H1 (cell line): ENCODE measurements around the gene U2AF1L4.
A peak's percentile ranks its signal among the peaks of the same experiment; 100 is the strongest.

Experiments used
- CBX5 ChIP-seq: fragments of 300-800, 300-1000 bp; sonication (generic); IDR thresholded peaks from 2 replicates; pipeline ENCODE4 v1.7.1; 2016; ENCODE audit warnings: antibody characterized with exemption, low read length, low read depth
- CEBPB ChIP-seq: IDR thresholded peaks from 2 replicates; pipeline ENCODE4 v1.6.1; 2012; ENCODE audit warnings: low read depth, low read length
- CREB1 ChIP-seq: IDR thresholded peaks from 2 replicates; pipeline ENCODE4 v1.6.1; 2012; ENCODE audit warnings: inconsistent platforms
- EZH2 ChIP-seq: fragments of 200-600 bp; sonication (generic); IDR thresholded peaks from 2 replicates; pipeline ENCODE4 v1.7.1; 2012; ENCODE audit warnings: low read depth, mild to moderate bottlenecking, moderate library complexity, low read length, inconsistent platforms; ENCODE audit not compliant: severe bottlenecking
- POLR2A ChIP-seq, 2 experiments: IDR thresholded peaks; 1 replicate in 1 of 2; 2 replicates in 1 of 2; pipeline ENCODE4 v1.6.1; 2011; ENCODE audit warnings: low read depth in 2 of 2, low read length in 2 of 2, mild to moderate bottlenecking in 2 of 2; ENCODE audit errors: control extremely low read depth in 1 of 2
- RAD21 ChIP-seq, 2 experiments: IDR thresholded peaks in 1 of 2; conservative IDR thresholded peaks in 1 of 2; 2 replicates each; pipeline ENCODE4 v1.6.1; 2011; ENCODE audit warnings: low read depth in 2 of 2, low read length in 2 of 2, improper control_type of control experiment in 1 of 2, inconsistent platforms in 1 of 2, mild to moderate bottlenecking in 1 of 2, moderate library complexity in 1 of 2
- SIX5 ChIP-seq: IDR thresholded peaks from 2 replicates; pipeline ENCODE4 v1.6.1; 2011; ENCODE audit warnings: mild to moderate bottlenecking, low read depth, low read length
- YY1 ChIP-seq: IDR thresholded peaks from 2 replicates; pipeline ENCODE4 v1.6.1; 2011; ENCODE audit warnings: low read depth, mild to moderate bottlenecking, low read length
- TF ChIP-seq, protein P1 (sequence below), 3 experiments: IDR thresholded peaks; 1 replicate in 2 of 3; 2 replicates in 1 of 3; pipeline versions ENCODE4 v1.5.1 to v1.6.1; 2011; ENCODE audit warnings: low read length in 3 of 3, mild to moderate bottlenecking in 3 of 3, inconsistent platforms in 2 of 3, low read depth in 1 of 3, moderate library complexity in 1 of 3; ENCODE audit not compliant: insufficient read depth in 1 of 3; ENCODE audit errors: control extremely low read depth in 1 of 3

DNA sequence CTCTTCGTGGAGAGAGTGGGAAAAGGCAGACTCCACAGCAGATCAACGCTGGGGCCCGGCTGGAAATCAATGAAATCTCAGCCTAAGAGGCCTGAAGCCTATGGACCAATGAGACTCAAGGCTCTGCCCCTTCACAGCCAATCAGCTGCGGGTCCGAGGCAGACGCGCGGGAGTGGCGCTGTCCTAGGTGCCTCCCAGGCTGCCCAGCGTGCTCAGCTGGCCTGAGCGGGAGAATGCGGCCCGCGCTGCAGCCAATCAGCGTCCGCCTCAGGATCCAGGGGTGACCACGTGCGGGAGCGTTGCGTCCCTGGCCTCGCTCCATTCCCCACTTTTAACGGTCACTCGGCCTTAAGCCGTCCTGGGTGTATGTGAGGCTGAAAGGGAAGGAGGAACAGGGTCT, 41.0 kb downstream of the U2AF1L4 start, which contains the start of gene ZBTB32:
- TF ChIP-seq POLR2A (IDR thresholded peaks at IDR 0.05; ENCODE audit: control extremely low read depth in 1 of 2, low read depth in 2 of 2, low read length in 2 of 2) (no peak), CBX5 (no peak), SIX5 (no peak), CEBPB (no peak), CREB1 (peak; percentile 77), RAD21 (IDR thresholded peaks at IDR 0.05 in 1 of 2, conservative IDR thresholded peaks at IDR 0.05 in 1 of 2; ENCODE audit: low read depth in 2 of 2, low read length in 2 of 2) (no peak), EZH2 (no peak), YY1 (no peak)
- TF ChIP-seq, protein P1, sequence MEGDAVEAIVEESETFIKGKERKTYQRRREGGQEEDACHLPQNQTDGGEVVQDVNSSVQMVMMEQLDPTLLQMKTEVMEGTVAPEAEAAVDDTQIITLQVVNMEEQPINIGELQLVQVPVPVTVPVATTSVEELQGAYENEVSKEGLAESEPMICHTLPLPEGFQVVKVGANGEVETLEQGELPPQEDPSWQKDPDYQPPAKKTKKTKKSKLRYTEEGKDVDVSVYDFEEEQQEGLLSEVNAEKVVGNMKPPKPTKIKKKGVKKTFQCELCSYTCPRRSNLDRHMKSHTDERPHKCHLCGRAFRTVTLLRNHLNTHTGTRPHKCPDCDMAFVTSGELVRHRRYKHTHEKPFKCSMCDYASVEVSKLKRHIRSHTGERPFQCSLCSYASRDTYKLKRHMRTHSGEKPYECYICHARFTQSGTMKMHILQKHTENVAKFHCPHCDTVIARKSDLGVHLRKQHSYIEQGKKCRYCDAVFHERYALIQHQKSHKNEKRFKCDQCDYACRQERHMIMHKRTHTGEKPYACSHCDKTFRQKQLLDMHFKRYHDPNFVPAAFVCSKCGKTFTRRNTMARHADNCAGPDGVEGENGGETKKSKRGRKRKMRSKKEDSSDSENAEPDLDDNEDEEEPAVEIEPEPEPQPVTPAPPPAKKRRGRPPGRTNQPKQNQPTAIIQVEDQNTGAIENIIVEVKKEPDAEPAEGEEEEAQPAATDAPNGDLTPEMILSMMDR (IDR thresholded peaks at IDR 0.05; ENCODE audit: control extremely low read depth in 1 of 3, insufficient read depth in 1 of 3, low read depth in 1 of 3, low read length in 3 of 3) = no peak
